ENCODE data around the gene NUTM2F.

Gene NUTM2F

DNA sequence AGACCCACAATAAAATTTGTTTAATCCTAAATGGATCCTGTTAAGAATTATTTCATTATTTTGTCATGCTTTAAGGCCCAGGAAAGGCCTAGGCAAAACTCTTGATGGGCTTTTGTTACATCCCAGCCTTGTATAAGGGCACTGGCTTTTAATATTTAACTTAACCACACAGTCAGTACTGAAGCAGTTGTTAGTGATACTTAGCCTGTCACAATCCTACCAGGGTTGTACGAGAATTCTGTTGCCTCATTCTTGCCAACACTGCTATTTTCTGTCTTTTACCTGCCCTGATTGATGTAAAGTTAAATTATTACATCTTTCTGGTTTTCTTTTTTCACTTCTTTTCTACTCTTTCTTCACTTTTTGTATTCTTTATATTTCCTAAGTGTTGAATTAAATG lies 58.4 kb downstream of the NUTM2F start:
- H3K4me3 ChIP-seq (ENCODE audit: low read length) = no peak overlapping the region
- DNase-seq (ENCODE audit: low read depth) = no peak
- no peak for TF ChIP-seq CTCF (conservative IDR thresholded peaks at IDR 0.05; ENCODE audit: low read depth, low read length)

- TF ChIP-seq CTCF (conservative IDR thresholded peaks at IDR 0.05; ENCODE audit: low read depth, low read length) = no peak
- DNase-seq (ENCODE audit: low read depth) = no peak
- no peak overlapping the region for H3K4me3 ChIP-seq (ENCODE audit: low read length)
These were observed 59.2 kb downstream of the NUTM2F start for GRCh38 chr9:94269264-94269663.
